Breast epithelium (tissue), 3 donors: ENCODE data around the gene NFE2L1.

Experiments
- CTCF ChIP-seq, 3 donors: fragments of 450-650 bp; IDR thresholded peaks; one replicate each; pipeline ENCODE4 v1.5.1; 2016 to 2017; ENCODE audit warnings: antibody characterized with exemption in 3 of 3, mild to moderate bottlenecking in 3 of 3, moderate library complexity in 3 of 3
- POLR2AphosphoS5 ChIP-seq, 3 donors: sonication (generic); formaldehyde crosslinking; IDR thresholded peaks; one replicate each; pipeline ENCODE4 v1.6.1; 2017; ENCODE audit warnings: antibody characterized with exemption in 3 of 3

DNA sequence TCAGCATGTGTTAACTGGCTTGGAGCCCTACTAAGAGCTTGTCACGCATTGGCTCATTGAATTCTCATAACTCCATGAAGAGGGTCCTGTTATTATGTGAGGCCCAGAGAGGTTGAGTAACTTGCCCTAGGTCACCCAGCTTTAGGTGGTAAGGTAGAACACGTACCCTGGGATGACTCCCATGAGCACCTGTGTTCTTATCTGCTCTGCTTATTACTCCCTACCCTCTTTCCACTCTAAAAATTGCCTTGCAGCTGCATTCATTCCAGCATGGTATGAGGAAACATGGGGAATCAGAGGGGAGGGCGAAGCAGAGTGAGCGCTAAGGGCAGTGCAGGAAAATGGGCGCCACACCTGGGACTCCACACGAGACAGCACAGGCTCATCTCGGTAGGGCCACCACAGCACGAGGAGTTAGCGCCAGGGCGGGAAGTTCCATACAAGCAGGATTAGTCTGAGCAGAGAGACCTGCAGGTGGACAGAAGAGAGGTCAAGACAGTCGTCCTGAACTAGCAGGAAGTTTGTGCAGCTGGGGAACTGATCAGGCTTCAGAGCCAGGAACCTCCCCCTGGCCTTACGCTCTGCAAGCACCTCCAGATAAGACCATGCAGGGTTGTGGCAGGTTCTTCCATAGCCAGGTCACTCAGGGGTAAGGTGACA is 20.7 kb upstream of the NFE2L1 start:
- TF ChIP-seq CTCF (IDR thresholded peaks at IDR 0.05) (no peak), POLR2AphosphoS5 (IDR thresholded peaks at IDR 0.05) (no peak)
